Adrenal gland (tissue), 12 donors: ENCODE data around the gene RPRD1B. TPM values are rescaled to one million over a fixed set of nuclear protein-coding genes. Genes with fewer than 3 reads are reported as not detected.

Experiments used
- DNase-seq, 7 donors: peaks; one replicate each; pipeline ENCODE4 v3.0.0-alpha.2; 2019 to 2020
- H3K27ac ChIP-seq, 5 donors: fragments of 200-600 bp; sonication (generic) in 4 of 5; 1 replicate in 3 of 5; 2 replicates in 2 of 5; pipeline versions ENCODE4 v1.5.1 to v1.8.0; 2016 to 2020; ENCODE audit warnings: mild to moderate bottlenecking in 1 of 5
- H3K27me3 ChIP-seq: fragments of 200-600 bp; 2 replicates; pipeline ENCODE4 v1.8.0; 2021
- H3K36me3 ChIP-seq, 2 donors: fragments of 200-600 bp; replicated peaks in 1 of 2; 1 replicate in 1 of 2; 2 replicates in 1 of 2; pipeline versions ENCODE4 v1.5.1 to v1.8.0; 2018 to 2022
- H3K4me1 ChIP-seq, 2 donors: fragments of 200-600 bp; replicated peaks in 1 of 2; 1 replicate in 1 of 2; 2 replicates in 1 of 2; pipeline versions ENCODE4 v1.5.1 to v1.8.0; 2018 to 2021
- H3K4me3 ChIP-seq, 4 donors: fragments of 200-600 bp; sonication (generic) in 3 of 4; one replicate each; pipeline ENCODE4 v1.5.1; 2016 to 2018
- H3K9me3 ChIP-seq, 3 donors: fragments of 200-600 bp; sonication (generic) in 1 of 3; replicated peaks in 1 of 3; 1 replicate in 2 of 3; 2 replicates in 1 of 3; pipeline versions ENCODE4 v1.5.1 to v1.8.0; 2016 to 2021
- CTCF ChIP-seq, 6 experiments: fragments of 450-650 bp in 4 of 6; fragments of 200-600 bp in 2 of 6; sonication (generic) in 1 of 6; IDR thresholded peaks; 1 replicate in 5 of 6; 2 replicates in 1 of 6; pipeline versions ENCODE4 v1.5.1 to v1.8.0; 2016 to 2021; ENCODE audit warnings: antibody characterized with exemption in 6 of 6, mild to moderate bottlenecking in 2 of 6, moderate library complexity in 1 of 6
- POLR2A ChIP-seq, 2 donors: fragments of 450-650 bp; IDR thresholded peaks; one replicate each; pipeline ENCODE4 v1.6.1; 2017; ENCODE audit warnings: antibody characterized with exemption in 2 of 2, mild to moderate bottlenecking in 2 of 2, moderate library complexity in 1 of 2
- WGBS, 4 donors: extraction: QIAGEN DNeasy Blood & Tissue Kit in 2 of 4; methylation state at CpG; one replicate each; pipeline versions ENCODE4 v1.1.5 to v1.1.7; 2013 to 2017; 5-methylcytosine and 5-hydroxymethylcytosine counted together
- intact Hi-C, 2 donors: fragments of 100-400 bp; cut with DNase I; formaldehyde crosslinking; loops; one replicate each; pipeline versions ENCODE4 v1.14.1 to v1.15.0; 2022 to 2023
- polyA plus RNA-seq, 3 donors: library from polyadenylated mRNA; stranded (reverse); fragments of 200-250 nt in 2 of 3; fragments of 350-450 nt in 1 of 3; fragmentation: Illumina TruSeq in 1 of 3; extraction: RNeasy Lipid Tissue Mini Kit (QIAGEN cat#74804) in 1 of 3; gene quantifications; one replicate each; pipeline ENCODE4 v1.2.3, GENCODE V29; 2013 to 2014
- total RNA-seq, 9 donors: library from RNA; depleted of rRNA in 4 of 9; stranded (reverse); fragments of >200 nt in 4 of 9; fragments of 120-200 nt in 1 of 9; fragmentation: NEBNext Ultra II Directional in 1 of 9; extraction: Animal tissue kit (Norgen Biotek cat#: 25700) in 1 of 9; gene quantifications; one replicate each; pipeline versions ENCODE4 v1.1.0 to v1.2.4, GENCODE V29; 2013 to 2023
- donor health status: healthy with polysubstance abuse.
- donor health status: Bipolar disorder and iron deficiency.
- donor health status: DM: yes; HTN: yes; CAD: no.
- donor health status: DM: no; HTN: no; CAD: no.
- donor health status: DM: no; HTN: no; CAD: no.
- donor health status: DM: yes; HTN: yes; CAD: no.

Gene RPRD1B
- total and polyA plus RNA-seq, 12 donors: 5.9 to 36.4 (median 27.1) TPM

- H3K4me3 ChIP-seq: no peak overlapping the region
- H3K9me3 ChIP-seq: no peaks in the 10 kb centered on the region
- intact Hi-C loops: no loop called here
- 88 to 100% (median 94%) methylated on average over 3 of the region's 3 CpGs for WGBS, 4 donors
- no peak overlapping the region for H3K27ac ChIP-seq
- H3K36me3 ChIP-seq: peaks cover 0 to 7% of the 10 kb centered on the region in 2 donors
- DNase-seq: peak in 1 of 7 donors; percentile 1
- TF ChIP-seq CTCF (IDR thresholded peaks at IDR 0.05): no peak
- TF ChIP-seq POLR2A (IDR thresholded peaks at IDR 0.05): no peak
- peaks cover 0 to 14% of the 10 kb centered on the region in 2 donors for H3K4me1 ChIP-seq
- no peaks in the 10 kb centered on the region for H3K27me3 ChIP-seq
These were observed 98.1 kb downstream of the RPRD1B start for GRCh38 chr20:38131588-38132121.

- peak in 1 of 7 donors; percentile 1 for DNase-seq
- TF ChIP-seq POLR2A (IDR thresholded peaks at IDR 0.05) (no peak), CTCF (IDR thresholded peaks at IDR 0.05) (no peak)
- 89 to 95% (median 92%) methylated on average over 15 to 26 of the region's 26 CpGs for WGBS, 4 donors
- intact Hi-C loops: no loop called here
- H3K4me3 ChIP-seq: no peak overlapping the region
- no peak overlapping the region for H3K27ac ChIP-seq
- H3K9me3 ChIP-seq: no peaks in the 10 kb centered on the region
- H3K4me1 ChIP-seq: peaks cover 0 to 7% of the 10 kb centered on the region in 2 donors
- peaks cover 0 to 9% of the 10 kb centered on the region in 2 donors for H3K36me3 ChIP-seq
- H3K27me3 ChIP-seq: no peaks in the 10 kb centered on the region
These were observed 98.8 kb downstream of the RPRD1B start for GRCh38 chr20:38132156-38132909.

- peaks cover 0 to 15% of the 10 kb centered on the region in 2 donors for H3K36me3 ChIP-seq
These were observed 99.5 kb downstream of the RPRD1B start for GRCh38 chr20:38132910-38133501.

More at GRCh38 chr20:38132910-38133501, 99.5 kb downstream of the RPRD1B start:
- Histone ChIP-seq H3K27me3 (no peaks in the 10 kb centered on the region), H3K4me3 (no peak overlapping the region), H3K4me1 (peaks cover 0 to 7% of the 10 kb centered on the region in 2 donors), H3K27ac (peak overlapping the region in 1 of 5 donors; percentile 74), H3K9me3 (no peaks in the 10 kb centered on the region)
- peak in 1 of 7 donors; percentile 5 for DNase-seq
- no peak for TF ChIP-seq CTCF (IDR thresholded peaks at IDR 0.05)
- TF ChIP-seq POLR2A (IDR thresholded peaks at IDR 0.05): no peak
- 85 to 93% (median 87%) methylated on average over 6 to 11 of the region's 11 CpGs for WGBS, 4 donors
- intact Hi-C loops: no loop called here
